ENCODE measurements around the gene HSPBAP1.
"Not testable (repeated sequence)": the region's sequence is repeated elsewhere in the genome, so short reads cannot be mapped to it uniquely, and the experiment has no call there.

The HSPBAP1 gene

DNA sequence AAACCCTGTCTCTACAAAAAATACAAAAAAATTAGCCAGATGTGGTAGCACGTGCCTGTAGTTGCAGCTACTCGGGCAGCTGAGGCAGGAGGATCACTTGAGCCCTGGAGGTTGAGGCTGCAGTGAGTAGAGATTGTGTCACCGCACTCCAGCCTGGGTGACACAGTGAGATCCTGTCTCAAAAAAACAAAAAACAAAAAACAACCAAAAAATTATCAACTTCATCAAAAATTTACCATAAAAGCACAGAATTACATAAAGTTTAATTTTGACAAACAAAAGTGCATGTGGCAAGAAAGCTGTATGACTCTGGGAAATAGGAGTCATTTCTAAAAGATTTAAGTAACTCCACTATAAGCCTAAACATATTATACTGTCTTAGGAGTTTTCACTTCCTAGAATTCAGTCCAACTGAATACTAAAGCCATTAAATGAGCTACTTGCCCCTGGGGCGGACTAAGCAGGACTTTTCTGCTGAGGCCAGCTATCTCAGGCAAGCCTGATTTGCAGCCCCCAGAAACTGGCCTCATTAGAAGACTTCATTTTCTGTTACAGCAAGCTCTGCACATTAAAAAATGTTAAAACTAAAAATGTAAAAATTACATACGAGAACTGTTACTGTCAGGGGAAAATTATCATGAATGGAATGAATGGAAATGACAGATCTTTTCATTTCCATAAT, 23.0 kb downstream of the HSPBAP1 start:
- no peaks in the 10 kb centered on the region for H3K4me1 Mint-ChIP-seq
- ATAC-seq (no peak), DNase-seq (no peak)
- H3K36me3 Mint-ChIP-seq (ENCODE audit: low read depth), result peaks cover 5% of the 10 kb centered on the region
- H3K27ac Mint-ChIP-seq, result no peak overlapping the region
- no peak overlapping the region for H3K4me3 Mint-ChIP-seq
- H3K9me3 Mint-ChIP-seq, result no peaks in the 10 kb centered on the region
- H3K27me3 Mint-ChIP-seq, result no peaks in the 10 kb centered on the region

DNA sequence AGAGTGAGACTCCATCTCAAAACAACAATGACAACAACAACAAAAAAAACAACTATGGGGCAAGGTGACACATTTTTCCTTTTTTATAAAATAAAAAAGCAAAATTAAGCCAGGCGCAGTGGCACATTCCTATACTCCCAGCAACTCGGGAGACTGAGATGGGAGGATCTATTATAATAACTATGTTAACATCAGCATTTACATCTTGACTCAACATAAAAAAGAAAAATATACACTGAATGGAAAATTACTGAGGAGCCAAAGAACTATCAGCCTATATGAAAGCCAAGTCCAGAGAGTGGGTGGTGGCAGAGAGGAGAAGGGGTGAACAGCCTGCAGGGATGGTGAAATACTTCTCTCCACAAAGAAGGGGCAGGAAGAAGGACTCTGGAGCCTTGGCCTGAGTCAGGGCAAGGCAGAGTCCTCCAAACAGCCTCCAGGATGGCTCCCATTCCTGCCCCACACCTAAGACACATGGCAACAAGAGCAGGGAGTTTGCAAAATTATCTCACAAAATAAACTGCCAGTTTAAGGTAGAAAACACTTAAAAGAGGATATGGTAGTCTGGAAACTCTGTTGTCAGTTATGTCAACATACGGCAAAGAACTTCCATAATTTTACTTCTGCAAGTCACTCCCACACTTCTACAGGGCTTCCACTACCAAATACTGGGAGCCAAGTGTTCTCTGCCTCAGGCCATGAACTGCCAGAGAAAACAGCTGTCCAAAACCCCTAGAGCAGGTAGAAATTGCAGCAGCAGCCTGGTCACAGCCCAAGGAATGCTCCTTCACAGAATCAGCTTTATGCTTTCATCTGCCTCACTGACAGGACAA, 25.9 kb downstream of the HSPBAP1 start:
- Mint-ChIP-seq H3K27ac (no peak overlapping the region), H3K27me3 (no peaks in the 10 kb centered on the region), H3K9me3 (no peaks in the 10 kb centered on the region), H3K36me3 (ENCODE audit: low read depth) (peaks cover 5% of the 10 kb centered on the region), H3K4me1 (no peaks in the 10 kb centered on the region), H3K4me3 (no peak overlapping the region)
- DNase-seq, result no peak
- ATAC-seq, result no peak

DNA sequence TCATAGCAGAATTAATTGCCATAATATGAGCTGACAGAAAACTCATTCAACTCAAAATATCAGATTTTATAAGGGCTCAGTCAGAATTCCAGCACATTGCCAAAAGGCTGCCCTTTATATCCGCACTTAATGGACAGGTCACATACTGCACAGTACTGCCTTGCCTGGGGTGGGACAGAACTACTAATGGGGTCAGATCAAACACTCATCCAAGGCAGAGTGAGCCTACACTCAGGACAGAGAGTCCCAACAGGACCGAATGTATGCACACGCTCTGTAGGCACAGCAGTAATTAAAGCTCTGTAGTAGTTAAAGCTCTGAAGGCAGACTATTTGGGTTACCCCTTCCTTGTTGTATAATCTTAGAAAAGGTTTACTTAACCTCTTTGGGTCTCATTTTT, 27.2 kb downstream of the HSPBAP1 start:
- no peaks in the 10 kb centered on the region for H3K9me3 Mint-ChIP-seq
- no peaks in the 10 kb centered on the region for H3K4me1 Mint-ChIP-seq
- H3K27ac Mint-ChIP-seq, result no peak overlapping the region
- H3K4me3 Mint-ChIP-seq, result no peak overlapping the region
- no peak for DNase-seq
- ATAC-seq, result no peak
- no peaks in the 10 kb centered on the region for H3K27me3 Mint-ChIP-seq
- H3K36me3 Mint-ChIP-seq (ENCODE audit: low read depth), result peaks cover 5% of the 10 kb centered on the region

- Mint-ChIP-seq H3K36me3 (ENCODE audit: low read depth) (no peaks in the 10 kb centered on the region), H3K27me3 (no peaks in the 10 kb centered on the region), H3K27ac (no peak overlapping the region), H3K4me1 (no peaks in the 10 kb centered on the region), H3K9me3 (no peaks in the 10 kb centered on the region), H3K4me3 (no peak overlapping the region)
- no peak for ATAC-seq
- no peak for DNase-seq
Observed at GRCh38 chr3:122760453-122761271, 33.0 kb downstream of the HSPBAP1 start.

DNA sequence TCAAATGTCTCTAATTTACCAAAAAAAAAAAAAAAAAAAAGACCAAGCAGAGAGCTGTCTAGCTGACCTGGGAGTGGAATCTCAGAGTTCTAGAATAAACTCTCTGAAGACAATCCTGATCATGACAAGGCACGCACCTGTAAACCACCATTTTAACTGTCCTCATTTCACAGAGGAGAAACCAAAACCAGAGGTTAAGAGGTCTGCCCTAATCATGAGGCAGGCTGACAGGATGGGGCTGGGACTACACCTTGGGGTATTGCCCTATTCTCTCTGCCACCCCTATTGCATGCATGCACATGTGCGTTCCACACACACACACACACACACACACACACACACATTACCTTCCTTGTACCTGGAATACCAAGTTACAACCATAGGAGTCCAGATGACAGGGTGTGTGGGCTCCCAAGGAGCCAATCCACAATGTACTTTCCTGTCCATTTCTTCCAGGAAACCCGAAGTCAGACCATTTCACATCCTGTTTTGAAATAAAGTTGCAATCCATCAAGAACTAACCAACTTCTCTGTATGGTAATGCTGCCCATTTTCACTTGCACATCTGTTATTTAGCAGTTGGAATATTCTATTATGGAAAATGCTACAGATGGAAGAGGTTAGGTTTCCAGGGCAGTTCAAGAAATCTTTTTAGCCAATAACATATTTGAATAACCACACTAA, 34.6 kb downstream of the HSPBAP1 start:
- peaks cover 6% of the 10 kb centered on the region for H3K36me3 Mint-ChIP-seq (ENCODE audit: low read depth)
- DNase-seq (no peak), ATAC-seq (no peak)
- H3K27me3 Mint-ChIP-seq, result no peaks in the 10 kb centered on the region
- H3K9me3 Mint-ChIP-seq, result no peaks in the 10 kb centered on the region
- H3K4me3 Mint-ChIP-seq, result no peak overlapping the region
- H3K27ac Mint-ChIP-seq, result no peak overlapping the region
- H3K4me1 Mint-ChIP-seq, result no peaks in the 10 kb centered on the region

DNA sequence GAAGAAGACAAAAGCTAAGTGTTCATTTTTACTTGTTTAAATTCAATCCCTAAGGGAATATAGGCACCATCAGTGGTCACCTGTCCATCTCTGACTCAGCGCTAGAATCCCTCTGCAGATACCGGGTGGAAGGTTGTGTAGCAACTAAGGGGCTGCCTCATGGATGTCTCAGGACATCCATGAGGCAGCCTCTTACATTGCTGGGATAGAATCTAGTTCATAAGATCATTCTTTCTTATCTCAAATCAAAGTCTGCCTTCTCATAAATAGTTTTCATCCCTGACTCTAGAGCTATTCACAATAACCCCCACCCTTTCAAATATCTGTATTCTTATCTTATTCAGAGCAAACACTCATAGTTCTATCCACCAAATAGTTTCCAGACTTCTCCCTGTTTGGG, 38.1 kb downstream of the HSPBAP1 start:
- Mint-ChIP-seq H3K36me3 (ENCODE audit: low read depth) (peaks cover 12% of the 10 kb centered on the region), H3K4me1 (no peaks in the 10 kb centered on the region)

DNA sequence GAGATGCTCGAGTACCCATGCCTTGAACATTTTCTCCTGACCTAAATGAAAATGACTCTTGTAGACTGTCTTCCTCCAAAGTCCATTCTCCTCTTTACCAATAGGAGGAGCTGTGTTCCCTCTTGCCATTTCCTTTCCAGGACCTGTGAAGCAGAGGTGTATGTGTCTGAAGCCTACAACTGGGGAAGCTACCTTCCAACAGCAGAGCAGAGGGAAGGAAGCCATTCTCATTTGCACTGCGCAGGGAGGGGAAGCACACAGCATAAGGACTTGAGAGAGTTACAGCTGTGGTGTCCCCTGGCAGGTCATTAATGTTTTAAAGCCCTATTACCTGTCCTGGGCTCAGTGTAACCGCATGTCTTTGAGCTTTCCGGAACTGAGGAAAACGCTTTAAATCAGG, 38.7 kb downstream of the HSPBAP1 start:
- Mint-ChIP-seq H3K4me3 (no peak overlapping the region), H3K36me3 (ENCODE audit: low read depth) (peaks cover 12% of the 10 kb centered on the region), H3K9me3 (no peaks in the 10 kb centered on the region), H3K27me3 (no peaks in the 10 kb centered on the region), H3K4me1 (no peaks in the 10 kb centered on the region), H3K27ac (no peak overlapping the region)
- no peak for DNase-seq
- ATAC-seq, result peak; percentile 77

More for the DNA sequence above, 38.1 kb downstream of the HSPBAP1 start:
- no peak overlapping the region for H3K4me3 Mint-ChIP-seq
- no peak overlapping the region for H3K27ac Mint-ChIP-seq
- H3K27me3 Mint-ChIP-seq, result no peaks in the 10 kb centered on the region
- ATAC-seq (no peak), DNase-seq (no peak)
- H3K9me3 Mint-ChIP-seq, result no peaks in the 10 kb centered on the region

GRCh38 chr3:122748347-122748746, 45.3 kb downstream of the HSPBAP1 start:
- DNase-seq (no peak), ATAC-seq (no peak)
- no peaks in the 10 kb centered on the region for H3K4me1 Mint-ChIP-seq
- H3K27me3 Mint-ChIP-seq, result no peaks in the 10 kb centered on the region
- no peak overlapping the region for H3K4me3 Mint-ChIP-seq
- no peak overlapping the region for H3K27ac Mint-ChIP-seq
- H3K9me3 Mint-ChIP-seq, result no peaks in the 10 kb centered on the region
- H3K36me3 Mint-ChIP-seq (ENCODE audit: low read depth), result peaks cover 21% of the 10 kb centered on the region

DNA sequence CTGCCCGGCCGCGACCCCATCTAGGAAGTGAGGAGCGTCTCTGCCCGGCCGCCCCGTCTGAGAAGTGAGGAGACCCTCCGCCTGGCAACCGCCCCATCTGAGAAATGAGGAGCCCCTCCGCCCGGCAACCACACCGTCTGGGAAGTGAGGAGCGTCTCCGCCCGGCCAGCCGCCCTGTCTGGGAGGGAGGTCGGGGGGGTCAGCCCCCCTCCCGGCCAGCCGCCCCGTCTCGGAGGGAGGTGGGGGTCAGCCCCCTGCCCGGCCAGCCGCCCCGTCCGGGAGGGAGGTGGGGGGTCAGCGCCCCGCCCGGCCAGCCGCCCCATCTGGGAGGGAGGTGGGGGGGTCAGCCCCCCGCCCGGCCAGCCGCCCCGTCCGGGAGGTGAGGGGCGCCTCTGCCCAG, 46.3 kb downstream of the HSPBAP1 start:
- H3K36me3 Mint-ChIP-seq (ENCODE audit: low read depth), result peaks cover 28% of the 10 kb centered on the region
- not testable (repeated sequence) for H3K4me3 Mint-ChIP-seq, ATAC-seq, H3K9me3 Mint-ChIP-seq, H3K27ac Mint-ChIP-seq, H3K4me1 Mint-ChIP-seq, DNase-seq, H3K27me3 Mint-ChIP-seq

DNA sequence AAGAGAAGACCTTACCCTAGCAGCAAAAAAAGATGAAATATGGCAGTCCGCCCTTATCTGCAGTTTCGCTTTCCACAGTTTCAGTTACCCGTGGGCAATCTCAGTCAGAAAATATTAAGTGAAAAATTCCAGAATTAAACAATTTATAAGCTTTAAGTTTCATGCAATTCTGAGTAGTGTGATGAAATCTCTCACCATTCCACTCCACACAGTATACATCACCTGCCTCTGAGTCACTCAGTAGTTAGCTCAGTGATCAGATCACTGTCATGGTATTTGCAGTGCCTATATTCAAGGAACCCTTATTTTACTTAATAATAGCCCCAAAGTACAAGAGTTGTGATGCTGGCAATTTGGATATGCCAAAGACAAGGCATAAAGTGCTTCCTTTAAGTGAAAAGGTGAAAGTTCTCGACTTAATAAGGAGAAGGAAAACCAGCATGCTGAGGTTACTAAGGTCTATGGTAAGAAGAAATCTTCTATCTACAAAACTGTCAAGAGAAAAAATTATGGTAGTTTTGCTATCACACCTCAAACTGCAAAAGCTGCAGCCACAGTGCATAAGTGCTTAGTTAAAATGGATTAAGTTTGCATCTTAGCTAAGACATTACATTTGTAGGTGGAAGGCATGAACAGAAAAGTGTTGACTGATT, 48.1 kb downstream of the HSPBAP1 start:
- H3K27me3 Mint-ChIP-seq, result no peaks in the 10 kb centered on the region
- H3K4me3 Mint-ChIP-seq, result no peak overlapping the region
- no peaks in the 10 kb centered on the region for H3K9me3 Mint-ChIP-seq
- H3K36me3 Mint-ChIP-seq (ENCODE audit: low read depth), result peaks cover 31% of the 10 kb centered on the region
- H3K4me1 Mint-ChIP-seq, result no peaks in the 10 kb centered on the region
- DNase-seq (no peak), ATAC-seq (peak; percentile 69)
- no peak overlapping the region for H3K27ac Mint-ChIP-seq

- no peak overlapping the region for H3K27ac Mint-ChIP-seq
- no peaks in the 10 kb centered on the region for H3K27me3 Mint-ChIP-seq
- H3K4me1 Mint-ChIP-seq, result no peaks in the 10 kb centered on the region
- no peak overlapping the region for H3K4me3 Mint-ChIP-seq
- DNase-seq (no peak), ATAC-seq (no peak)
- peaks cover 42% of the 10 kb centered on the region for H3K36me3 Mint-ChIP-seq (ENCODE audit: low read depth)
- H3K9me3 Mint-ChIP-seq, result no peaks in the 10 kb centered on the region
Observed at GRCh38 chr3:122743581-122744120, 50.0 kb downstream of the HSPBAP1 start.

DNA sequence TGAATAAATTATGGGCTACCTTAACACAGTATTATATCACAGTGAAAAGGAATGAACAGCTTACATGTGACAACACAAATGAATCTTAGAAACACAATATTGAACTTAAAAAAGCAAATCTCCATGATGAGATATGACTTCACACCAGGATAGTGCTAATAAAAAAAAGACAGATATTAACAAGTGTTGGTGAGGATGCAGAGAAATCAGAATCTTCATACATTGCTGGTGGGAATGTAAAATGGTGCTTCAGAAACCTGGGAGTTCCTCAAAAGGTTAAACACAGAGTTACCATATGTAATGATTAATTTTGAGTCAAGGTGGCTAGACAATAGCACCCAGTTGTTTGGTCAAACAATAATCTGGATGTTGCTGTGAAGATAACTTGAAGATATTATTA, 51.4 kb downstream of the HSPBAP1 start:
- DNase-seq (no peak), ATAC-seq (no peak)
- H3K27ac Mint-ChIP-seq, result no peak overlapping the region
- no peak overlapping the region for H3K4me3 Mint-ChIP-seq
- peaks cover 42% of the 10 kb centered on the region for H3K36me3 Mint-ChIP-seq (ENCODE audit: low read depth)
- no peaks in the 10 kb centered on the region for H3K27me3 Mint-ChIP-seq
- H3K9me3 Mint-ChIP-seq, result no peaks in the 10 kb centered on the region
- H3K4me1 Mint-ChIP-seq, result no peaks in the 10 kb centered on the region

DNA sequence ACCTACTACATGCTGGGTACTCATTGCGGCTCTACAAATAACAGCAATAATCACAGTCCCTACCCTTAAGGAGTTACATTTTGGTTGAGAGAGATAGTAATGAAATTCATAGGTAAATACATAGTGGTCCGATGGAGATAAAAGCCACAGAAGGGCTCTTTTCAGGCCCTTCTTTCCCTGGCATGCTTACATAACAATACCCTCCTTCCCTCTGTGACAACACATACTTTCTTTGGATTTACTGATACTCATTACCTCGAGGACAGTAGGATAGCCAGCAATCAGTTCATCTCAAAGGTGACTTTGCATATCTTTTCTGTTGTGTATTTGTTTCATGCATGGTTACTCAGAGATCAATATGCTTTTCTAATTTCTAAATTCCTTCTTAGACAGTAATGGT, 54.5 kb downstream of the HSPBAP1 start:
- Mint-ChIP-seq H3K27me3 (no peaks in the 10 kb centered on the region), H3K9me3 (no peaks in the 10 kb centered on the region), H3K4me1 (no peaks in the 10 kb centered on the region), H3K36me3 (ENCODE audit: low read depth) (peaks cover 34% of the 10 kb centered on the region), H3K27ac (no peak overlapping the region), H3K4me3 (no peak overlapping the region)
- ATAC-seq (no peak), DNase-seq (no peak)
